ENCODE measurements around the gene HNF4A.

The HNF4A gene

DNA sequence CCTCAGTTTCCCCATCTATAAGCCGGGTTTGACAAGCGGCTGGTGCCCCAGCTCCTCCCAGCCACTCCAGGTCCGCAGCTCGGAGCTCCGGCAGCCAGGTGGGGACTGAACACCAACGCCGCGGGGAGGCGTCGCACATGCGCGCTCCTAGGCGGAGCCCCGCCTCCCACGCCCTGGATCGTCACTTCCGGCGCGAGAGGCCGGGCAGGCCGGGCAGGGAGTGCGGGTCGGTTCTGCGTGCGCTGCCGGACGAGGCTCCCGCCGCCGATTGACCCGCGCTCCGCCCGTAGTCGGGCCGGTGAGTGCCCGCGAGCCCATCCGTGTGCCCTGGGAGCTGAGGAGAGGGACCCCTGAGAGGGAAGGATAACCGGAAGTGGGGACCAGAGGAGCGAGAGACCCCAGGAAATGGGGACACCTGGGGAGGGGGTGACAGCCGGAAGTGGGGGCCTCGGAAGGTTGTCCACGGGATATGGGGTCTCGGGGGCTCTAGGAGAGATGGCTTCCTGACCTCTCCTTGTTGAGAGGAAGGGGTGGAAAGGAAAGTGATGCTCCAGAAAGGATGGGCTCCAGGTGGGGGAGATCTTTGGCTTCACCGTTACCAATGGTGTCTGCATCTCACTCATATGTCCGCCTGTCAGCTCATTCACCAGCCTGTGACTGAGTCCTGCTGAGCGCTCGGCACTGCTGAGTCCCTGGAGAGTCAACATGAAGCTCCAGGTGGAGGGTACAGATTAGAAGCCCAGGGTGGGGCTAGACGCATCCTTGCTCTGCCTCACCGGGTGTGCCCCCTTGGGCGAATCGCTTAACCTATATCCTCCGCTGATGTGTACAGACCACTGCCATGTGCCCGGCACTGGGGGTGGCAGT lies 120.4 kb downstream of the HNF4A start, which contains the start of gene TTPAL:
Gene TTPAL (plus strand): TSS at position 181 of the 867 bp plus-strand sequence. CDS start 4,126 bp downstream, outside the sequence.
- peak; percentile 74 to 88 for DNase-seq

DNA sequence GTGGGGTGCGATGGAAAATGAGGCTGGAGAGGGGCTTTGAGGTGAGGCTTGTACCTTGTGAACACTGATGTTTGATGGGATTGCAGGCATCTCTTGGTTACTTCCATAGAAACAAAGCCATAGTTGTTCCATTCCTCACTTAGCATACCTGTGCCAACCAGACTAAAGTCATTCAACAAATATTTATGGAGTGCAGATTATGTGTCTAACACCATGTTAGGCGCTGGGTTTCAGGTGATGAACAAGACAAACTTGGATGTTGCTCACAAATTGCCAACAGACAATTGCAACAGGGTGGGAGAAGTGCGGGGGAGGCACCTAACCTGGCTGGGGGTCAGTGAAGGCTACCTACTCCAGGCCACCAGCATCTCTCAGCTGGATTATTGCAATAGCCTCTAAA lies 121.7 kb downstream of the HNF4A start:
- DNase-seq = no peak

GRCh38 chr20:44478206-44478605 lies 122.7 kb downstream of the HNF4A start:
- no peak for DNase-seq

DNA sequence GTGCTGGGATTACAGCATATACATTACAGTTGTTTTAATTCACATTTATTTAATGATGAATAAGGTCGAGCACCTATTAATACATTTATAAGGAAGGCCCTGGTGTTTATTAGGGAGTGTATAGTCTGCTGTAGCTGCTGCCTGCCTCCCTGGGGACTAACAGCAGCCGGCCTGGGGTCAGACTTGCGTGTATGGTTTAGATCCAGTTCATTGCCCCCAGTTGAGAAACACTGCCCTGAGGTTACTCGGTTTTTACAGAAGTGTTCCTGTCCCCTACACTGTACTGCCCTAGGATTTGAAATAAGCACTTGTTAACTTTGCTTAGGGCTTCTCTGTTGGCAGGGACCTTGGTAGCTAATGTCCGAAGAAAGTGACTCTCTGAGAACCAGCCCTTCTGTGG lies 124.1 kb downstream of the HNF4A start:
- no peak for DNase-seq

- DNase-seq = no peak
These were observed 124.6 kb downstream of the HNF4A start for GRCh38 chr20:44480097-44480496.

- DNase-seq = no peak
These were observed 126.4 kb downstream of the HNF4A start for GRCh38 chr20:44481719-44482416.

DNA sequence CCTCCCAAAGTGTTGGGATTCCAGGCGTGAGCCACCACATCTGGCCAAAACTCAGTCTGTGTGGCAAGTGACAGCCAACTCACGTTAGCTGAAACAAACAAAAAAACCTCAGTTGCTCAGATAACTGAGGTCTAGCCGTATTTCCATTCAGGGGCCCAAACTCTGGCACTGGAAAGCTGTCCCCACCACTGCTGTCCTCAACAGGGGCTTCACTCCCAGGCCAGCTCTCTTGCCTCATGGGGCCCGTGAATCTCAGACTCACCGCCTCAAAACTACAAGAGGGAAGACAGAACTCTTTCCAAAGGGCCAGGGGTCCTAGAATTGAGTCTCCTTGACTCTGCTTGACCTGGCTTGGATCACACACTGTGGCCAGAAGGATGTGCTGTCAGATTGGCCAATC lies 127.6 kb downstream of the HNF4A start:
- no peak for DNase-seq

All from inflammatory macrophage treated with lipopolysaccharide for 1 hour (primary cell).